GM20000 (cell line): Measurements from ENCODE around the gene AGPAT2.
A peak's percentile ranks its signal among the peaks of the same experiment; 100 is the strongest.

Experiments used
- DNase-seq: peaks from one replicate; pipeline ENCODE4 v3.0.0; 2012; ENCODE audit warnings: low spot score
- TF ChIP-seq, protein P1 (sequence below): IDR thresholded peaks from 2 replicates; pipeline ENCODE4 v1.5.1; 2012; ENCODE audit warnings: mild to moderate bottlenecking, control low read depth; ENCODE audit errors: extremely low read depth, missing control alignments

AGPAT2 gene

DNA sequence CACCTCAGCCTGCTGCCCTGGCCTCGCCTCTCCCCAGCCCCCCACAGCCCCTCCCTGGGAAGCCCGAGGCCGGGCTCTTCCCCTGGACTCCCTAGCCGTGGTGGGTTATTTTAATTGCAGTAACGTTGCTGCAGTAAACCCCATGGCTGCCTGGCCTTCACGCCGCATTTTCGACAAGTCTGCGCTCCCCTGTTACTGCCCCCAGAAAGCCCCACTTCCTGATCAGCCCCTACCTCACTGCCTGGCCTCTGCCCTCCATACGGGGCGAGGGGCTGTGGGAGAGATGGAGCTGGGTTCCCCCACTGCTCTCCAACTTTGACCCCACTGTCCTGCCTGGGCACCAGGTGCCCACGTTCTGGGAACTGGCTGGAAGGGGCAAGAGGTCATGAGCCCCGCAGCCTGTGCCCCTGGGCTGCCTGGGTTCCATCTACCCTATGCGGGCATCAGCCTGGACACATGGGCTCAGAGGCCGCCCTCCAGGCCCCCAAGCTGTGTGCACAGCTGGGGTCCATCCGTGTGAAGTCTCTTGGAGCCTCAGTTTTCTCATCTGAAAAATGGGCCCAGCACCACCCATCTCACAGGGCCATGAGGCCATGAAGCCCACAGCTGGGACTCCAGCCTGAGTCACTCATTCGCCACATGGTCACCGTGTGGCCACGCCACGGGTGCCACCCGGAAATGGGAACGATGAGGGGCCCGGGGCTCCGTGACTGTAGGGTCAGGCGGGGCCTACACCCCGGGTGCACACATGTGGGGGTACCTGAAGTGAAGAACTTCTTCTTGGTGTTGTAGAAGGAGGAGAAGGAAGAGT lies 13.1 kb downstream of the AGPAT2 start:
- DNase-seq = no peak
- TF ChIP-seq, protein P1, sequence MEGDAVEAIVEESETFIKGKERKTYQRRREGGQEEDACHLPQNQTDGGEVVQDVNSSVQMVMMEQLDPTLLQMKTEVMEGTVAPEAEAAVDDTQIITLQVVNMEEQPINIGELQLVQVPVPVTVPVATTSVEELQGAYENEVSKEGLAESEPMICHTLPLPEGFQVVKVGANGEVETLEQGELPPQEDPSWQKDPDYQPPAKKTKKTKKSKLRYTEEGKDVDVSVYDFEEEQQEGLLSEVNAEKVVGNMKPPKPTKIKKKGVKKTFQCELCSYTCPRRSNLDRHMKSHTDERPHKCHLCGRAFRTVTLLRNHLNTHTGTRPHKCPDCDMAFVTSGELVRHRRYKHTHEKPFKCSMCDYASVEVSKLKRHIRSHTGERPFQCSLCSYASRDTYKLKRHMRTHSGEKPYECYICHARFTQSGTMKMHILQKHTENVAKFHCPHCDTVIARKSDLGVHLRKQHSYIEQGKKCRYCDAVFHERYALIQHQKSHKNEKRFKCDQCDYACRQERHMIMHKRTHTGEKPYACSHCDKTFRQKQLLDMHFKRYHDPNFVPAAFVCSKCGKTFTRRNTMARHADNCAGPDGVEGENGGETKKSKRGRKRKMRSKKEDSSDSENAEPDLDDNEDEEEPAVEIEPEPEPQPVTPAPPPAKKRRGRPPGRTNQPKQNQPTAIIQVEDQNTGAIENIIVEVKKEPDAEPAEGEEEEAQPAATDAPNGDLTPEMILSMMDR = no peak

DNA sequence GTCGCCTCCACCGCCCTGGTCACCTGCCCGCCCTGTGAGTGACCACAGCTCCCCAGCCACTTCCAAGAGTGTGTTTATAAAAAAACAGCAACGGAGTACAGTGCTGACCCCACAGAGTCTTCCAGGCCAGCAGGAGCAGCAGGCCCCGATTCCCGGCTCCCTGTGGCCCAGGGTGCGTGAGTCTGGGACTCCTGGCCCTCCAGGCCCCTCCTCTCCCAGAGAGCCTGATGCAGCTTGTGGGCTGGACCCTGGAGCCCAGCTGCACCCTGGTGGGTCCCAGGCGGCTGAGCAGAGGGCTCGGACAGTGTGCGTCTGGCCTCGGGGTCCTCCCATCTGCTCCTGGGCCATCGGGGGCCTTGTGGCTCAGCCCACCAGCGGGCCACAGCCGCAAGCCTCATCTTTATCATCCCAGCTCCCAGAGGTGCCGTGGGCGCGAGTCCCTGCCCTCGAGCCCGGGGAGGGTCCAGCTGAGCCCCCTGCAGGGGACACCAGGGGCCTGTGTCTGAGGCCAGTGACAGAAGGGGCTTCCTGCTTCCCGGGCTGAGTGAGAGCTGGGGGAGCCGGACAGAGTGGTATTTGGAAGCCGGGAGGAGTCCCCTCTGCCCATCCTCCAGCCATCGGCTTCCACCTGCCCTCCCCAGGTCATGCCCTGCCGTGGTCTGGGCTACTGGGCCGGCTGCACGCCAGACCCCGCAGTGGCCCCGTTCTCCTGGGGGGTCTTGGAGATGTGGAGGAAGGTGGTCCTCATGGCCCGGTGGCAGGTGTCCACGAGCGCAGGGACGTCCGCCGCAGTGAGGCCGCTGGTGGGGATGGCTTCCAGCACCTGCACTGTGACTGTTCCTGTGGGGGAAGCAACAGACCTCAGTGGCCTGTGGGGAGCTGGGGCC lies 13.9 kb downstream of the AGPAT2 start:
- TF ChIP-seq, protein P1 = no peak
- DNase-seq = no peak

DNA sequence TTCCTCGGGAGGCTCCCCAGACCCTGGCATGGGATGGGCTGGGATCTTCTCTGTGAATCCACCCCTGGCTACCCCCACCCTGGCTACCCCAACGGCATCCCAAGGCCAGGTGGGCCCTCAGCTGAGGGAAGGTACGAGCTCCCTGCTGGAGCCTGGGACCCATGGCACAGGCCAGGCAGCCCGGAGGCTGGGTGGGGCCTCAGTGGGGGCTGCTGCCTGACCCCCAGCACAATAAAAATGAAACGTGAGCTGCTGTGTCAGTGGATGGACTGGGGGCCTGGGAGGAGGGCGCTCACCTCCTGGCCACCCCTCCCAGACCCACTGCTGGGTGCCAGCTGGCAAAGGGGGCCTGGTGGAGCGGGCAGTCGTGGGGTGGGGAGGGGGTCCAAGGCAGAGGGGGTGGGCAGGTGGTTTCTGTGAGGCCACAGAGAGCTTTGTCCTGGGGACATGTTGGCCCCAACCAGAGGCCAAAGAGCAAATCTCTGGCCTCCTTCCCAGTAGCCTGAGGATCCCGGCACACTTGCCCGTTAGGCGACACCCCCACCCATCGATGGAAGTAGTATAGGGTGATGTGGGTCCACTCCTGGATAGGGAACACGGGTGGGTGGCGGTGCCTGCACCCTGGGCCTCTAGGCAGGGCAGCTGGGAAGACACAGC lies 14.7 kb downstream of the AGPAT2 start:
- DNase-seq = no peak
- TF ChIP-seq, protein P1 = no peak

DNA sequence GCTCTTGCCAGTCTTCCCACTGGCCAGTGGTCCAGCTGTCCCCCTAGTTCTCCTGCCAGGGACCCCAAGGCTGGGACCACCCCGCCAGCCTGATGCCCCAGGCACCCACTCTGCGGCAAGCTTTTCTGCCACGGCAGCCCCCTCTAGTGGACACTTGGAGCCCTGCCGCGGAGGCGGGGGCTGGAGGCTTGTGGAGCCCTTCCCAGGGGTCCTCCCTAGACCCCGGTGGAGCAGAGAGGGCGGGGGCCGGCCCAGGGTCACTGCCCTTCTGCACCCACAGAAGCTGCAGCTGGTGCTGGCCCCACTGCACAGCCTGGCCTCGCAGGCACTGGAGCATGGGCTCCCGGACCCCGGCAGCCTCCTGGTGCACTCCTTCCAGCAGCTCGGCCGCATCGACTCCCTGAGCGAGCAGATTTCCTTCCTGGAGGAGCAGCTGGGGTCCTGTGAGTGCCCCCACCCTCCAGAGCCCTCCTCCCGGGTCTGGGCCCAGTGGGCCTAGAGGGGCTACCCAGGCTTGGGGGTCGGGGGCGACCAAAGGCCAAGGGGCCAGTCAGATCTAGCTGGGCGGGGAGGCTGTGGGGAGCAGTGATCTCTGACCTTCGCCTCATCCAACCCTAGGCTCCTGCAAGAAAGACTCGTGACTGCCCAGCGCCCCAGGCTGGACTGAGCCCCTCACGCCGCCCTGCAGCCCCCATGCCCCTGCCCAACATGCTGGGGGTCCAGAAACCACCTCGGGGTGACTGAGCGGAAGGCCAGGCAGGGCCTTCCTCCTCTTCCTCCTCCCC lies 15.4 kb downstream of the AGPAT2 start:
- DNase-seq = peak; percentile 85

DNA sequence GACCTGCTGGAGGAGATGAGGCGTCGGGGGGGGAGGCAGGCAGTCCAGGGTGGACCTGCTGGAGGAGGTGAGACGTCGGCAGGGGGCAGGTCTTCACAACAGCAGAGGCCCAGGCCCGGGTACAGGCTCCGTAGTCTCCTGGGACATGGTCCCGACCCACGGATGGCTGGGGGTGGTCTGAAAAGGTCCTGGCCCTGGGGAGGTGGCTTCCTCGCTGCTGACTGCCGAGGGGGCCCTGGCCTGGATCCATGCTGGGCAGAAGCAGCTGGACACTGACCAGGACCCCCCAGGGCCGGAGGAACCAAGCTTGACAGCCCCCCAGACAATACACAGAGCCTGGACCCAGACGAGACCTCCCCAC lies 16.0 kb downstream of the AGPAT2 start:
- TF ChIP-seq, protein P1 = no peak
- DNase-seq = no peak

More for the DNA sequence above, 15.4 kb downstream of the AGPAT2 start:
- TF ChIP-seq, protein P1 = peak; percentile 87

DNA sequence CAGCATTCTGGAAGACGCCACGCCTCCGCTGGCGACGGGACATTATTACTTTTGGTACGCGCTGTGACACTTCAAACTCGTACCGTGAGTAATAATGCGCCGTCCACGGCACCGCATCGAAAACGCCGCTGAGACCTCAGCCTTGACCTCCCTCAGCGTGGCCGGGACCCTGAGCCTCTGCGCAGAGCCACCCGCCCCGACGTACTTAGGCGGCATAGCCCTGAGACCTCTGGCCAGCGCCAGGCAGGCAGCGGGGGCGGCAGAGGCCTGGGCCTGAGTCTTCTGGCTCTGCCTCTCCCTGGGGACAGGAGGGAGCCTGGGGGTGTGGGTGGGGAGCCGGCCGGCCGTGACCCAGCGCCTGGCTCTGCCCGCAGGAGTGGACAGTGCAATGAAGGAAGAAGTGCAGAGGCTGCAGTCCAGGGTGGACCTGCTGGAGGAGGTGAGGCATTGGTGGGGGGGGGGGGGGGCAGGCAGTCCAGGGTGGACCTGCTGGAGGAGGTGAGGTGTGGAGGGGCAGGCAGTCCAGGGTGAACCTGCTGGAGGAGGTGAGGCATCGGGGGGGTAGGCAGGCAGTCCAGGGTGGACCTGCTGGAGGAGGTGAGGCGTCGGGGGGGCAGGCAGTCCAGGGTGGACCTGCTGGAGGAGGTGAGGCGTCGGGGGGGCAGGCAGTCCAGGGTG lies 16.5 kb downstream of the AGPAT2 start:
- TF ChIP-seq, protein P1 = no peak
- DNase-seq = no peak
